HG03469 (cell line): Measurements from ENCODE around the gene TMPRSS13.

ENCODE experiments used
- ATAC-seq: cut with Tn5 transposase; IDR thresholded peaks from one replicate; pipeline ENCODE4 v1.9.1; 2021; ENCODE audit warnings: mild to moderate bottlenecking, moderate library complexity, moderate number of reproducible peaks; ENCODE audit not compliant: unreplicated experiment

Gene TMPRSS13

GRCh38 chr11:117914991-117915618 lies 14.1 kb downstream of the TMPRSS13 start:
- no peak for ATAC-seq

- no peak for ATAC-seq
These were observed 14.8 kb downstream of the TMPRSS13 start for GRCh38 chr11:117914398-117914761.

- no peak for ATAC-seq
These were observed 15.3 kb downstream of the TMPRSS13 start for GRCh38 chr11:117913736-117914397.

GRCh38 chr11:117912497-117912896 lies 16.7 kb downstream of the TMPRSS13 start:
- no peak for ATAC-seq

- no peak for ATAC-seq
These were observed 17.5 kb downstream of the TMPRSS13 start for GRCh38 chr11:117911694-117912093.

- ATAC-seq = no peak
These were observed 18.1 kb downstream of the TMPRSS13 start for GRCh38 chr11:117910941-117911655.

GRCh38 chr11:117910525-117910924 lies 18.7 kb downstream of the TMPRSS13 start:
- ATAC-seq = no peak

- ATAC-seq = no peak
These were observed 19.4 kb downstream of the TMPRSS13 start for GRCh38 chr11:117909611-117910382.

GRCh38 chr11:117908959-117909610 lies 20.1 kb downstream of the TMPRSS13 start:
- ATAC-seq = no peak

- ATAC-seq = no peak
These were observed 20.9 kb downstream of the TMPRSS13 start for GRCh38 chr11:117908109-117908895.

GRCh38 chr11:117907276-117908108 lies 21.7 kb downstream of the TMPRSS13 start:
- no peak for ATAC-seq

GRCh38 chr11:117906710-117907109 lies 22.5 kb downstream of the TMPRSS13 start:
- no peak for ATAC-seq

- no peak for ATAC-seq
These were observed 23.1 kb downstream of the TMPRSS13 start for GRCh38 chr11:117906126-117906525.

GRCh38 chr11:117905524-117905923 lies 23.7 kb downstream of the TMPRSS13 start:
- ATAC-seq = no peak

- no peak for ATAC-seq
These were observed 25.5 kb downstream of the TMPRSS13 start for GRCh38 chr11:117903505-117904382.

GRCh38 chr11:117902001-117902845 lies 27.0 kb downstream of the TMPRSS13 start:
- ATAC-seq = no peak

- ATAC-seq = no peak
These were observed 27.6 kb downstream of the TMPRSS13 start for GRCh38 chr11:117901601-117902000.
